Measurements from ENCODE around the gene HCN2.

Gene HCN2

DNA sequence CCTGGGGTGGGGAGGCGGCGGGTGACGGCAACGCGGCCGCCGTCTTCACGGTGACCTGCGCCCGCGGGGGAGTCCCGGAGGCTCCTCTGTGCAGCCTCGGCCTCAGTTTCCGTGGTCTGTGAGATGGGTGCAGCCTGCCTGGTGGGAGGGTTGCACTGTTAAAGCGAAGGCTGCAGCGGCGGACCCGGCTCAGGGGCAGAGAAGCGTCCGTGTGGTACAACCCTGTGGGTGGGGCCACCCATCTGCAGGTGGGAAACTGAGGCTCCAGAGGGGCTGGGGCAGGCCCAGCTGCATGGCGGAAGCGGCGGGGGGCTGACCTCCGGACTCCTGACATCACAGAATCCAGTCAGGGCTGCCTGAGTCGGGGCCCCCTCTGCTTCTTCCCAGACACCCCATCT is 50.5 kb downstream of the HCN2 start:
- DNase-seq (ENCODE audit: low read depth in 2 of 2) = no peak

DNA sequence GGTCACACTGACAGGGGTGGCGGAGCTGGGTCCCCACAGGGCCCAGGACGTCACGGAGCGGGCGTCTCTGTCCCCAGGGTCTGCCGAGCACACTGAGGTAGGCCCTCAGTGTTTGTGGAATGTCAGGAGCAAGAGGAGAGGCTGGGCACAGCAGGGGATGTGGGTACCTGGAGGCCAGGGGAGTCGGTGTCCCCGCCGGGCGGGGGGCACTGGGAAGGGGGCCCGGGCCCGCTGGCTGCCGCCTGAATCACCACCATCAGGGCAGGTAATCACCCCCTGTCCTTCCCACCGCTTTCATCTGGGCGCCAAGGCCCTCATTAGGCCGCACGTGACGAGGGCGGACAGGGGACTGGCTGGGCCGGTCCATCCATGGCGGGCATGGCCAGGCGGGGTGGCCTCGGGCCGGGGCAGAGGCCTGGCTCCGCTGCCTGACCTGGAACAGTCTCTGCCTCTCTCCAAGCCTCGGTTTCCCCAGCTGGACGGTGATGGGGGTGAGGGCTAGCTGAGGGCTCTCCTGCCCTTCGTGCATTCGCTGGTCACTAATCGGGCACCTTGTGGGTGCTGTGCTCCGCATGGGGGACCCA is 51.0 kb downstream of the HCN2 start:
- no peak for DNase-seq (ENCODE audit: low read depth in 2 of 2)

DNA sequence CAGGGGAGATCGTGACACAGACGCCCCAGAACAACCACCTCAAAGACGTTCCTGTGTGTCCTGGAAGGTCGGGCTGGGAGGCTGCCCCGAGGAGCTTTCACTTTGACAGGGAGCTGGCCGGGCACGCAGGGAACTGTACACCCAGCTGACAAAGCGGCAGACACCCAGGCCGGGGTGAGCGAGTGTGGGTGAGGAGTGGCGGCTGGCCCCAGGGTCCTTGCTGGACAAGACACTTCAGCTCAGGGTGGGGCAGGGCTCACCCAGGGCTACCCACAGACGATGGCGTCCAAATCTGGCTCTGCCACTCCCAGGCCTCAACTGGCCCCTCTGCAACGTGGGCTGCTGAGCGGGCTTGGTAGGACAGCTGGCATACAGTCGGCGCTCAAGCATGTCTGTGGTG is 52.0 kb downstream of the HCN2 start:
- DNase-seq (ENCODE audit: low read depth in 2 of 2) = no peak

DNA sequence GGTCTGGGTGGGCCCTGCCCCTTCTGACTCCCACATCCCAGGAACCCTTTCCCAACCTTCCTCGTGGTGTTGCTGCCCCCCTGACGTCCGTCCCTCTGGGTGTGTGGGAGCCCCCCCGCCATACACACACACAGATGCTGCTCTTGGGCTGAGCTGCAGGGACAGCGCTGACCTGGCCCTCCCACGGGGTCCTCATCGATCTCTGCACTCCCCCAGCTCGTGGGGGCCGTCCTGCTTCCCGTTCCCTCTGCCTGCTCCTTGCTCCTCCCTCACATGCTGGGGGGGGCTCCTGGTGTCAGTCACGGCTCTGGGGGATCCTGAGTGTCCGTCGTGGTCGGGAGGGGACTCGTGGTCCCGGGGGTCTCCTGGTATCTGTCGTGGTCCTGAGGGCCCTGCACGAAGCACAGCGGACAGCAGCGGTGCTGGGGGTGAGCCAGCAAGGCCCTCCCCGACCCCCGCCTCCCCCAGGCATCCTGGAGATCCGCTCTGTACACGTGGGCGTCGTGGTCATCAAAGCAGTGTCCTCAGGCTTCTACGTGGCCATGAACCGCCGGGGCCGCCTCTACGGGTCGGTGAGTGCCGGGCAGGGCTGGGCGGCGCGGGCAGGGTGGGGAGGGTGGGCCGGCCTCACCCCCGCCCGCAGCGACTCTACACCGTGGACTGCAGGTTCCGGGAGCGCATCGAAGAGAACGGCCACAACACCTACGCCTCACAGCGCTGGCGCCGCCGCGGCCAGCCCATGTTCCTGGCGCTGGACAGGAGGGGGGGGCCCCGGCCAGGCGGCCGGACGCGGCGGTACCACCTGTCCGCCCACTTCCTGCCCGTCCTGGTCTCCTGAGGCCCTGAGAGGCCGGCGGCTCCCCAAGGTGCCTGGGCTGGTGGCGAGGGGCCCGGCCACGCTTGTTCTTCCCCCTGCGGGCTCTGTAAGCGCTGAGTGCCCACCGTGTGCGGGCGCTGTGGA is 53.4 kb downstream of the HCN2 start:
- DNase-seq (ENCODE audit: low read depth in 2 of 2) = no peak

DNA sequence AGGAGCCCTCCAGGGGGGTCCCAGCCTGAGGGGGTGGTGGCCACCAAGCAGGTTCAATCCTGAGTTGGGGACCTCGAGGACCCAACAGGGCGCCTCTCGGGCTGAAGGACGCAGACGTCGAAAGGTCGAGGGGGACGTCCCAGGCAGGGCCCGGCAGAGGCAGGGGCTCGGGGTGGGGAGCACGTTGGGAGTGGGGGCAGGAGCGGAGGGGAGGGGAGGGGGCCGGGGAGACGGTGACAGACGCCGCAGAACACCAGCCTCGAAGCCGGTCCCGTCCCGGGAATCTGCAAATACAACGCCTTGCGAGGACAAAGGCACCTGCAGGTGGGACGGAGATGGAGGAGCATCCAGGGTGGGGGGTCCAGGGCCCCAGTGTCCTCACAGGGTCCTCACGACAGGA is 54.1 kb downstream of the HCN2 start:
- no peak for DNase-seq (ENCODE audit: low read depth in 2 of 2)

DNA sequence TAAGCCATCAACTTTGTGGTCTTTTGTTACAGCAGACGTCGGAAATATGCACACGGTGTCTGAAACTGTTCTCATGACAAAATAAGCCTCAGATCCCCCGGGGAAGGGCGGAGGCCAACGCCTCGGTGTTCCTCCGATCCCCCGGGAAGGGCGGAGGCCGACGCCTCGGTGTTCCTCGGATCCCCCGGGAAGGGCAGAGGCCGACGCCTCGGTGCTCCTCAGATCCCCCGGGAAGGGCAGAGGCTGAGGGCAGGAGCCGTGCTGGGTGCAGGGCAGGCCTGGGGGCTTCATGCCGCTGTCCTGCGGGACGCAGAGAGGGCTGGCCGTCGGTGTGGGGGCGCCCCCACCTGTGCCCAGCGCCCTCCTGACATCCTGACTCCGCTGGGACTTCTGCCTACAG is 54.7 kb downstream of the HCN2 start:
- no peak for DNase-seq (ENCODE audit: low read depth in 2 of 2)

DNA sequence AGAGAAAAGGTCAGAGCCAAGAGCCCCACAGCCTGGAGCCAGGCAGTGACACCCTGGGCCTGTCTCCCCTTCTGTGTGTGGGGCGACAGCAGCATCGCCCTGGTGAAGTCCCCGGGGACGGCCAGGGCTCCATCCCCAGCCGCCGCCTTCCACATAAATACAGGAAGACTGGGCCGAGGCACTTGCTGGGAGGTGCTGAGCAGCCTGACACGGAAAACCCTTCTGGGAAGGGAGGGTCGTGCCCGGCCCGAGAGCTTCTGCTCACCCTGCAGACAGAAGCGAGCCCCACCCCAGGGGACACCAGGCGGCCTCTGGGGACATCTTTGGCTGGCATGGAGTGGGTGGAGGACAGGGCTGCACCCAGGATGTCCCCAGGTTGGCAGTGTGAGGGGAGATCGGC is 55.1 kb downstream of the HCN2 start:
- no peak for DNase-seq (ENCODE audit: low read depth in 2 of 2)

DNA sequence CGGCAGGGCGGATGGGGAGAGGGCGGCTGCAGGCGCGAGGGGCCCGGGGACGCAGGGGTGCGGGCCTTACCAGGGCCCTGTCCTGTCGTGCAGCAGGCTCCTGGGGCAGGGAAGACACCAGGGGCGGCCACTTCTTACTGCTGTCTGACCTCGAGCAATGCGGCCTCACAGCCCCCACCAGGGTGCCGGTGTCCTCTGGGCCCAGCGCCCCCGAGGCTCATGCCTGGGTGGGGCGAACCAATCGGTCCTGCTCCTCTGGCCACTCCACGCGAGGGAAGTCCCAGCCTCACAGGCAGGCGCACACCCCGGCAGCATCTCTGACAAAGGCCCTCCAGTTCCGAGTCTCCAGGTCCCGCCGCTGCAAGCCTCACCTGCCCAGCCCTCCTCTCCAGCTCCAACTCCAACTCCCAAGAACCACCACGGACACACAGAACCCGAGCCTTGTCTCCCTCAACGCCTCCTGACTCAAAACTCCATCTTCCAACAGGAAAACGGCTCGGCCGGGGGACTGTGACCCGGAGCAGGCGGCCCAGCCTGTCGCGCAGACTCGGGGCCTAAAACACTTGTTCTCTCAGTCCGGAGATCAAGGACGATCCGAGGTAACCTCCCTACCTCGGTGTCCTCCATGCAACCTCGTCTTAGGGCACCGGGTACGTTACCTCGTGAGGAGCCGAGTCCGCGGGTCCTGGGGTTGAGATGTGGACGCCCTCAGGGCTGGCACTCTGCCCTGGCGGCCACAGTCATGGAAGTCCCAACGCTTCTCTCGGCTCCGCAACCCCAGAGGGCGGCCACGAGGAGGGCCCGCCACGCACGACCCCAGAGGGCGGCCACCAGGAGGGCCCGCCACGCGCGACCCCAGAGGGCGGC is 56.5 kb downstream of the HCN2 start:
- no peak for DNase-seq (ENCODE audit: low read depth in 2 of 2)

DNA sequence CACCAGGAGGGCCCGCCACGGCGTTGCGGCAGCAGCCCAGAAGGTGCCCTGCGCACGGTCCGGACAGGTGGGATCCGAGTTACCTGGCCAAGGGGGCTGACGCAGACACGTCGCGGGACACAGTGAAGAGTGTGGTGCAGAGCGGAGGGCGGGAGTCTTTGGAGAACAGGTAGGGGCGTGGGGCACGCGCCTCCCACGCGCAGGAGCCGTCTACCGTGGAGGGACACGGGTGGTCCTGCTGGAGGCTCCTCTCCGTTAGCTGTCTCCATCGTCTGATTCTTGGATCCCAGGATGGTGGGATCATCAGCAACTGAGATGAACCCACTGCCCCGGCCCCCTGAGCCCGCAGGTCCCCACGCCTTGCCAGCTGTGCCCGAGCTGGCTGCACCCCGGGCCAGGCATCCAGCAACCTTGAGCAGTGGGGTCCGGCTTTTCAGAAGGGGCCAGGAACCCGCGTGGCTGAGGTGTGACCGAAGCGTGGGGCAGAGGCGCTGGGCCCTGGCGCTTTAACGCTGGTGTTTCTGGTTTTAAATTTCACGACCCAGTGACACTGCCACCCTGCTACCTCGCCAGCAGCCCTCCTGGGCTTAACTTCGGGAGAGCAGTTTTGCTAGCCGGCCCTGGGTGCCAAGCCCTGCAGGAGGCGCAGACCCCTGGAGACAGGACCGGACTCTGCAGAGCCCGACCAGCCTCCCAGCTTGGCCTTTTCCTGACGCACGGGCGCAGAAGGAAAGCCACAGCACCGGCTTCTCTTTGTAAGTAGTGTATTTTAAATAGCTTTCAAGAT is 57.3 kb downstream of the HCN2 start:
- DNase-seq (ENCODE audit: low read depth in 2 of 2) = no peak

DNA sequence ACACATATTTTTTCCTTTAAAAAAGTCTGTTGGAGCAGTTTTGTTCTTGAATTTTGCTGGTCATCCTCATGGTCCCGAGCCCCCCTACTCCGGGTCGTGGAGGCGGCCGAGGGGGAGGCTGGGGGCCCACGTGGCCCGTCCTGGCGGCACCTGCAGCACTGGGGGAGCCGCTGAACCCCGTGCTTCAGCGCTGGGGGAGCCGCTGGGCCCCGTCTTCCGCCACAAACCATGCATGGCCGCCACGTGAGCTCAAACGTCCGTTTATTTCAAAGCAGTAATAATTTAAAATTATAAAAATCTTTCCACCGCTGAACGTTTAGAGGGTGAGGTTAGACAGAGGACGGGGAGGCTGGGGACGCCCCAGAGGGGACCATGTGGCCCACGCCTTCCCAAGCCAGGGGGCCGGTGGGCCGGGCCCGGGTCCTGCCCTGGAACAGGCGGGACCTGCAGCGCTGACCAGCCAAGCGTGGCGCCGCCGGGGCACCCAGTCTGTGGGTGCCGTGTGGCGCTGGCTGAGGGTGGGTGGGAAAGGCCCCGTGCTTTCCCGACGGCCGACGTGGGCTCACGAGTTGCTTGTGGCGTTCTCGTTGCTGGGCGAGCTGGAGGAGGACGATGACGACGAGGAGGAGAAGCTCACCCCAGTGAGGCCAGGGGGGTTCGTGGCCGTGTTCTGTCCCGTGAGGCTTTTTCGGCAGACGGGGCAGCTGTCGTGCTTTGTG is 58.0 kb downstream of the HCN2 start:
- DNase-seq (ENCODE audit: low read depth in 2 of 2) = no peak

DNA sequence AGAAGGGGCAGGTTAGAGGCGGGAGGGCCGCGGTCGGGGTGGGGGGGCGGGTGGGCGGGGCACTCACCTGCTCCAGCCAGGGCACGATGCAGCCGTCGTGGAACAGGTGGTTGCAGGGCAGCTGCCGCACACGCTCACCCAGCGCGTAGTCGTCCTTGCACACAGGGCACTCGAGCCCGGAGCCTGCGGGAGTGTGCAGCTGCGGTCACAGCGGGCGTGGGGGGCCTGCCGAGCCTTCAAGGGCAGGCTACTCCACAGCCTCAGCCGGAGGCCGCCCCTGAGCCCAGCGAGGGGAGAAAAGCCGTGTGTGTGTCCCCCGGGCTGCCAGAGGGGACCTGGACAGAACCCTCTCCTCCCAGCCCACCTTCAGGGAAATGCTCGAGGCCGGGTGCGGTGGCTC is 58.6 kb downstream of the HCN2 start:
- DNase-seq (ENCODE audit: low read depth in 2 of 2) = no peak

DNA sequence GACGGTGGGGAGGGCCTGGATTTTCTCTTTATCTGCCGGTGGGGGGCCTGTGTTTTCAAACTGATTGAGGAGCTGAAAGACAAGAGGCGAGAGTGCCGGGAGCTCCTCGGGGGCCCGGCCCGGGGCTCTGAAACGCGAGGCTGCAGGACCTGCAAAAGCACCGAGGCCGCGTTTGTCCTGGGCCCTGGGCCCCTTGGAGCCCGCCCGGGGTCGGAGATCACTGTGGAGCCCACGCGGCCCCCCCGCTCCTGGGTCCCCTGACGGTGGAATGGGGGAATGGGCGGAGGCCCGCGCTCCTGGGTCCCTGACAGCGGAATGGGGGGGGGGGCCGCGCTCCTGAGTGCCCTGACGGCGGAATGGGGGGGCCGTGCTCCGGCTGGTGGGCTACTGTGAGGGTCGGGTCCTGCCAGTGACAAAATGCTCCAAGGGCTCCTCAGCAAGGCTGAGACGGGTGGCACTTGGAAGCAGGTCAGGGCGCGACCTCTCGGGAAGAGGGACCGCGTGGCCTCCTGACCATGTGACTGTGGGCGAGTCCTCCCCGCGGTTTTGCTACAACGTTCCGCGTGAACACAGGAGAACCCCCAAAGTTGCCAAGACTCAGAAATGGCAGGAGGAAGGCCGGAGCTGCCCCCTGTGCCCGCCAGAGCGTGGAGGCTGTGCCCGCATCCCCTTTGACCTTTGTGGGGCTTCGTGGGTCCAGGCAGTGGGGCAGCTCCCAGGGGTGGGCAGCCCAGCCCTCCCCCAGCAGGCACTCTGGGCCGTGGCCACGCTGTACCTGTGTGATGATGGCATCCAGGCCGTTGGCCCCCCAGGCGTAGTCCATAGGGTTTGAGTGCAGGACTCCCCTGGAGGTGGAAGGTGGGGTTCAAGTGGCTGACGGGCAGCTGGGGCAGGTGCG is 59.5 kb downstream of the HCN2 start:
- no peak for DNase-seq (ENCODE audit: low read depth in 2 of 2)

DNA sequence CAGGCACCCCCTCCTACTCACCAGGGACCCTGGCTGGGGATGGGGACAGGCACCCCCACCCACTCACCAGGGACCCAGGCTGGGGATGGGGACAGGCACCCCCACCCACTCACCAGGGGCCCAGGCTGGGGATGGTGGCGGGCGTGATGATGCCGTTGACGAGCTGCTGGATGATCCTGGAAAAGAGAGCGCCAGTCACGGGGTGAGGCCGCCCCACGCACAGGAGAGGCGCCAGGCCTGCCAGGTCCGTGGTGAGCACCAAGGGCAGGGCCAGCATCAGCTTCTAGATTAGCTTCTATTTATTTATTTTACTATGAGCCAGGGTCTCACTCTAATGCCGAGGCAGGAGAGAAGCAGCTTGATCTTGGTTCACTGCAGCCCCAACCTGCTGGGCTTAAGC is 60.4 kb downstream of the HCN2 start:
- DNase-seq (ENCODE audit: low read depth in 2 of 2) = no peak

DNA sequence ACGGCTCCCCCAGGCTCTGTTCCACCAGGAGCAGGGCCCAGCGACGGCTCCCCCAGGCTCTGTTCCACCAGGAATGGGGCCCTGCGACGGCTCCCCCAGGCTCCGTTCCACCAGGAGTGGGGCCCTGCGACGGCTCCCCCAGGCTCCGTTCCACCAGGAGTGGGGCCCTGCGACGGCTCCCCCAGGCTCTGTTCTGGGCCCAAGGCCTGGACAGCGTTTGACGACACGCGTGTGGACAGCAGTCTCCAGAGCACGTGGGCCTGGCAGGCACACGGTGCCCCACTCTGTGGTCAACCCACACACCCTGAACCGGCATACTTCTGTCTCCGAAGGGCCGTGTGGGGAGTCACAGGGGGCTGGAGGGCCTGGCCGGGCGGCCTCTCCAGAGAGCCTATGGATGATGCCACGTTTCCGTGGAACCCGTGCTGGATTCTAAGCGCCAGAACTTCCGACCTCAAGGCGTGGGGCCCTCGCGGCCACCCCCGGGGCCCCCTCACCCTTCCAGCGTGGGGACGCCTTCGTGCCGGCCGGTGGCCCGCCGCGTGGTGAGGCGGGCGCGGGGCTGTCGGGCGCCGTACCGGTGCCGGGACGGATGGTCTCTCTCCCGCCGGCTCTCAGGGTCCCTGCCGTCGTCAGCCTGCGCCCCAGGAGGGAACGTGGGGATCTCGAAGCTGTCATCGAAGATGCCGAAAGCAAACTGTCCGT is 61.6 kb downstream of the HCN2 start:
- no peak for DNase-seq (ENCODE audit: low read depth in 2 of 2)

DNA sequence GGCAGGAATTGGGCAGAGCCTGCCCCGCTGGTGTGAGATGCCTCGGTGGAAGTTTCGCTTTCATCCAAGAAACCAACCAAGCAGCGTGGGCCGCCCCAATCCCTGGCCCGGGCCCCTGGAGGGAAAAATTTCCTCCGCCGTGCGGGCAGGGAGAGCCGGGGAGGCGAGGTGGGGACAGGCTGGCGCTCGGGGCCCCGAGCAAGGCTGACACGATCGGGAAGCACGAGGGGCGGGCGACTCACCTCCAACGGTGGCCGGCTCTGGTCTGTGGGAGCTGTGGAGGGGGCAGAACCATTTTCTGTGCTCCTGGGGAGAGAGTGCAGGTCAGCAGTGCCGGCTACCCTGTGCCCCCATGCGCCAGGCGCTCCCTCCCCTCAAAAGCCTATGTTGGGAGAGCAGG is 62.3 kb downstream of the HCN2 start:
- no peak for DNase-seq (ENCODE audit: low read depth in 2 of 2)

DNA sequence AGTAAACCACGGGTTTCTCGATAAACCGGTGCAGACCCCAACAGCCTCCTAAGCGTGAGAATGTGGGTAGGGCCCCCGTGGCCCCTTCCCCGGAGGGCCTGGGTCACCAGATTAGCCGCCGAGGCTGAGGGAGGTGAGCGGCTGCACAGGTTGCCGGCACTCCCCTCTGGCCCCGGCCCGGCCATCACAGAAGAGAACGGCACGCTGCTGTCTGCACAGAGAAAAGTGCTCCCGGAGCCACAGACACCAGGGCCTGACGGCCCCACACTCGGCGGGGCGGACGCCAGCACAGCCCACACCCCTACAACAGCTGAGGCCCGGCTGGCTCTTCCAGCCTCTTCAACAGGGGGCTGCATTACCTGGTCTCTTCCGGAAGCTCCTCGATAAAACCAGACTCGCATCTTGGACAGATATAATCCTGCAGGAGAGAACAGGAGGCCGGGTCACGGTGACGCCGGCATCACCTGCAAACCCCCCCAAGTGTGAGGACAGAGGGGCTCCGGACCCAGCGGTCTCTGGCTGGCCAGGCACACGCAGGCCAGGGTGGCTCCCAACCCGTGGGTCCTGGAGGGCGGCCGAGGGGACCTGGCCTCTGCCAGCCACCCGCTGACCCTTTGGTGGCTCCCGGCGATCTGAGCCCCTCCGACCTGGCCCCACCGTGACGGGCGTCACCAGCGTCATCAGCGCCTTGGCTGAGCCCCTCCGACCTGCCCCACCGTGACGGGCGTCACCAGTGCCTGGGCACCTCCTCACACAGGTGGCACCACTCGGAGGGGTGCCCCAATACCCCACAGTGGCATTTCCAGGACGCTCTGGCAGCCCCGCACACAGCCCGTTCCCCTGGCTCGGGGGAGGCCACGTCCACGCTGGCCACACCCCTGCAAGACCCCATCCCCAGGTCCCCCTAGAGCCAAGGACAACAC is 63.0 kb downstream of the HCN2 start:
- no peak for DNase-seq (ENCODE audit: low read depth in 2 of 2)

DNA sequence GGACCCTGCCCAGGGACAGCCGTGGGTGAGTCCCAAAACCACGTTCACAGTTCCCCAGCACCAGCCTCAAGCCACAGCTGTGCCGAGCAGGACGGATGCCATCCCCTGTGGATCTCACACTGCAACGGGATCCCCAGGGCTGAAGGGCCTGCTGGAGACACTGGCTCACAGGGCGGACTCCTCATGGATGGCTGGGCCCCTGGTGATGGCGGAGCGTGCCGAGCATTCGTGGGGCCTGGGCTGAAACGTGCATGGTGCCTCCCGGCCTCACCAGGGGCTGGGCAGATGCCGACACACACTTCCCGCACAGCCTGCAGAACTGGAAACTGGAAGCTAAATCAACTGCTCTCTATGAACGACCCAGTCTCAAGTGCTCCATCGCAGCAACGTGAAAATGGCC is 63.7 kb downstream of the HCN2 start:
- DNase-seq (ENCODE audit: low read depth in 2 of 2) = no peak

DNA sequence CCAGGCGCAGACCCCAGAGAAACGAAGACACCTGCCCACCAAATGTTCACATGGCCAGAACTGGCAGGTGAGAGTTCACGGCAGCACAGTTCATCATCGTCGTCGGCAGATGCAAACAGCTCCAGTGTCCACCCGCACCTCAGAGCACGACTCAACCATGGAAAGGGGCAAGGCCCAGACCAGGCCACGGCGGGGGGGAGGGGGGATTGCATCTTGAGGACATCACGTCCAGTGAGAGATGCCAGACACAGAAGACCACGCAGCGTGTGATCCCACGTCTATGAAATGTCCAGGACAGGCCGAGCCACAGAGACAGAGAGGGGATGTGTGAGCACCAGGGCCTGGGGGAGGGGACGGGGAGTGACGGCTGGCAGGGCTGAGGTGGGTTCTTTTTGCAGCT is 66.0 kb downstream of the HCN2 start:
- DNase-seq (ENCODE audit: low read depth in 2 of 2) = no peak
